GM12878 (cell line): ENCODE measurements around the gene CNNM2. TPM values are rescaled to one million over a fixed set of nuclear protein-coding genes. Genes with fewer than 3 reads are reported as not detected.
"Not testable (repeated sequence)": the region's sequence is repeated elsewhere in the genome, so short reads cannot be mapped to it uniquely, and the experiment has no call there.

Experiments
- ATAC-seq: fragments of 200-7000 bp; cut with Tn5 transposase; 3 replicates; pipeline ENCODE4 v1.9.1; 2020; ENCODE audit warnings: mild to moderate bottlenecking, moderate library complexity
- BruUV-seq: library from RNA; stranded (reverse); fragments of 400-500 nt; replicated peaks from 2 replicates; lab custom pipeline; 2021; lab: Mats Ljungman, UMichigan
- CTCF ChIA-PET: fragments of 300-600 bp; sonication (Branson Sonifier 250); formaldehyde crosslinking; extraction: SDS; loops from one replicate; lab custom pipeline; 2021; ENCODE audit warnings: inconsistent platforms; lab: Yijun Ruan, JAX
- POLR2A ChIA-PET: fragments of 350-600 bp; formaldehyde crosslinking; extraction: SDS; loops from one replicate; lab custom pipeline; 2021; ENCODE audit warnings: inconsistent platforms; lab: Charles Lee
- RAD21 ChIA-PET: fragments of 300-600 bp; sonication (Branson Sonifier 250); formaldehyde crosslinking; loops from one replicate; lab custom pipeline; 2023; ENCODE audit warnings: antibody characterized with exemption; ENCODE audit not compliant: unreplicated experiment; lab: Charles Lee
- SMC1A ChIA-PET: fragments of 300-600 bp; sonication (Branson Sonifier 250); formaldehyde crosslinking; loops from one replicate; lab custom pipeline; 2023; ENCODE audit not compliant: unreplicated experiment, uncharacterized antibody; lab: Charles Lee
- DNase-seq: peaks from one replicate; pipeline ENCODE4 v3.0.0-alpha.2; 2011; ENCODE audit warnings: low read depth, low spot score
- FAIRE-seq: peaks from 3 replicates; lab custom pipeline; 2011; peaks lifted over from hg19 to GRCh38; lab: Jason Lieb, UNC
- H2AFZ ChIP-seq: 2 replicates; pipeline ENCODE4 v1.6.0; 2011; ENCODE audit warnings: low read depth, low read length, control low read depth; ENCODE audit not compliant: control insufficient read depth
- H3K27ac ChIP-seq: 2 replicates; pipeline ENCODE4 v1.5.1; 2011; ENCODE audit warnings: control low read depth; ENCODE audit not compliant: control insufficient read depth, insufficient read depth
- H3K27me3 ChIP-seq, 2 experiments: replicated peaks in 1 of 2; 2 replicates each; pipeline versions ENCODE4 v1.6.0 to v1.6.1; 2011; ENCODE audit warnings: low read length in 1 of 2; ENCODE audit not compliant: control insufficient read depth in 2 of 2, insufficient read depth in 2 of 2
- H3K36me3 ChIP-seq, 2 experiments: 2 replicates each; pipeline ENCODE4 v1.5.1; 2011; ENCODE audit warnings: low read length in 1 of 2; ENCODE audit not compliant: control insufficient read depth in 2 of 2, insufficient read depth in 2 of 2
- H3K4me1 ChIP-seq: 2 replicates; pipeline ENCODE4 v1.6.1; 2011; ENCODE audit warnings: mild to moderate bottlenecking, low read length, moderate library complexity, mixed read lengths; ENCODE audit not compliant: control insufficient read depth, insufficient read depth
- H3K4me2 ChIP-seq: 2 replicates; pipeline ENCODE4 v1.6.0; 2011; ENCODE audit warnings: control low read depth; ENCODE audit not compliant: control insufficient read depth, insufficient read depth
- H3K4me3 ChIP-seq: fragments of 200-600 bp; sonication (generic); 2 replicates; pipeline ENCODE4 v1.5.1; 2016
- H3K79me2 ChIP-seq: 2 replicates; pipeline ENCODE4 v1.6.0; 2011; ENCODE audit warnings: low read length; ENCODE audit not compliant: control insufficient read depth, insufficient read depth
- H3K9ac ChIP-seq: 2 replicates; pipeline ENCODE4 v1.8.0; 2011; ENCODE audit warnings: low read length, control low read depth, mixed read lengths; ENCODE audit not compliant: control insufficient read depth, insufficient read depth
- H3K9me3 ChIP-seq: replicated peaks from 3 replicates; pipeline ENCODE4 v1.5.1; 2011; ENCODE audit warnings: mild to moderate bottlenecking, low read length; ENCODE audit not compliant: control insufficient read depth, insufficient read depth
- H4K20me1 ChIP-seq: 2 replicates; pipeline ENCODE4 v1.6.0; 2011; ENCODE audit not compliant: control insufficient read depth, insufficient read depth
- CREB1 ChIP-seq: IDR thresholded peaks from 2 replicates; pipeline ENCODE4 v1.6.1; 2012; ENCODE audit warnings: low read depth, mild to moderate bottlenecking, inconsistent platforms
- RUNX3 ChIP-seq: IDR thresholded peaks from 2 replicates; pipeline ENCODE4 v1.6.1; 2012; ENCODE audit warnings: low read length, inconsistent platforms
- ZBTB4 ChIP-seq: fragments of 450-650 bp; formaldehyde crosslinking; IDR thresholded peaks from 2 replicates; pipeline ENCODE4 v1.4.0; 2022; ENCODE audit warnings: mild to moderate bottlenecking, moderate library complexity
- WGBS: methylation state at CpG from one replicate; pipeline ENCODE4 v1.1.6; 2016; ENCODE audit warnings: low lambda C conversion rate; ENCODE audit not compliant: insufficient replicate concordance, insufficient coverage; ENCODE audit errors: missing lambda C conversion rate; 5-methylcytosine and 5-hydroxymethylcytosine counted together
- in situ Hi-C: fragments of 300-500 bp; cut with MboI; formaldehyde crosslinking; loops from 9 replicates; pipeline ENCODE4 v1.14.3; 2018; ENCODE audit warnings: mixed read lengths
- intact Hi-C: fragments of 100-400 bp; cut with micrococcal nuclease; formaldehyde crosslinking; loops from one replicate; pipeline ENCODE4 v1.14.2; 2022; ENCODE audit not compliant: unreplicated experiment
- polyA plus RNA-seq, 11 experiments: library from polyadenylated mRNA; depleted of rRNA in 4 of 11; unstranded in 6 of 11; stranded (reverse) in 5 of 11; fragments of >200 nt; fragmentation: Nextera tagmentation in 4 of 11; fragmentation: Illumina TruSeq in 1 of 11; extraction: Ambion mirVana in 4 of 11; extraction: Trizol in 1 of 11; gene quantifications; 1 replicate in 1 of 11; 2 replicates in 10 of 11; pipeline versions ENCODE4 v1.2.1 to v1.2.3, GENCODE V29; 2011 to 2016; ENCODE audit warnings: inconsistent platforms in 2 of 11, missing spikeins in 2 of 11, low read depth in 1 of 11
- total RNA-seq, 4 experiments: library from RNA; depleted of rRNA in 3 of 4; stranded (reverse); fragments of >200 nt in 3 of 4; fragmentation: Illumina TruSeq in 1 of 4; extraction: Trizol in 1 of 4; gene quantifications; 2 replicates each; pipeline versions ENCODE4 v1.2.1 to v1.2.3, GENCODE V29; 2013 to 2021

CNNM2 gene
- total and polyA plus RNA-seq, 10 of the 15 experiments (the other 5 are each of a cell fraction or from before 2014, with no cell fraction given) = 0.18 to 7.3 (median 2.5) TPM

- no peak for DNase-seq
- ChIA-PET POLR2A (no interaction called here), SMC1A (interaction anchor here (1.5 kb wide), 1 partner anchor 18 kb away, joined by 5 read pairs; no protein-coding TSS in a partner anchor), RAD21 (no interaction called here), CTCF (interaction anchor here (0.7 to 1.3 kb wide), 3 partner anchors 142 to 320 kb away, joined by 3 read pairs; no protein-coding TSS in a partner anchor)
- Histone ChIP-seq H3K9me3 (no peaks in the 10 kb centered on the region; the same call in 2 of the 3 replicates), H3K4me3 (no peak overlapping the region), H3K27ac (no peak overlapping the region), H3K9ac (no peak overlapping the region), H3K27me3 (no peaks in the 10 kb centered on the region), H3K79me2 (no peaks in the 10 kb centered on the region), H3K4me2 (no peak overlapping the region), H3K4me1 (no peaks in the 10 kb centered on the region), H2AFZ (no peak overlapping the region), H3K36me3 (no peaks in the 10 kb centered on the region)
- in situ Hi-C loops = no loop called here
- ATAC-seq = peak; percentile 26; the same call in 2 of the 3 replicates
- no TSS peak for BruUV-seq
- intact Hi-C loops = no loop called here
- WGBS = 79% methylated on average over 12 of the region's 12 CpGs
- peak; percentile 79 for FAIRE-seq
- TF ChIP-seq ZBTB4 (CRISPR knock-in tag) (no peak), RUNX3 (peak; percentile 67), CREB1 (peak; percentile 52; the same call in 1 of the 2 replicates)
- TF ChIP-seq, all 136 proteins: peak for 2
- H4K20me1 ChIP-seq = no peaks in the 10 kb centered on the region
These were observed 9.4 kb downstream of the CNNM2 start for GRCh38 chr10:102927311-102928010.

- CTCF ChIA-PET = interaction anchor here (1.3 kb wide), 1 partner anchor 319 kb away, joined by 3 read pairs; no protein-coding TSS in a partner anchor
- BruUV-seq, H3K4me3 ChIP-seq, DNase-seq, H3K27ac ChIP-seq, in situ Hi-C loops, RAD21 ChIA-PET, SMC1A ChIA-PET, ATAC-seq, H4K20me1 ChIP-seq, H3K9ac ChIP-seq, H3K79me2 ChIP-seq, FAIRE-seq, intact Hi-C loops, H3K4me2 ChIP-seq, H3K9me3 ChIP-seq, H3K4me1 ChIP-seq, H3K27me3 ChIP-seq, H3K36me3 ChIP-seq, H2AFZ ChIP-seq: not testable (repeated sequence)
- WGBS = 89% methylated on average over 5 of the region's 5 CpGs
- POLR2A ChIA-PET = interaction anchor here (1.1 kb wide), 1 partner anchor 17 kb away, joined by 5 read pairs; no protein-coding TSS in a partner anchor
These were observed 10.3 kb downstream of the CNNM2 start for GRCh38 chr10:102928442-102928841.
